H1 (cell line): ENCODE data around the gene PRRX1. TPM values are rescaled to one million over a fixed set of nuclear protein-coding genes. Genes with fewer than 3 reads are reported as not detected.

Experiments used
- CTCF ChIA-PET: fragments of 300-600 bp; sonication (Branson Sonifier 250); formaldehyde crosslinking; loops from one replicate; lab custom pipeline; 2021; ENCODE audit not compliant: partially characterized antibody; lab: Charles Lee
- POLR2A ChIA-PET: fragments of 300-600 bp; sonication (Branson Sonifier 250); formaldehyde crosslinking; loops from one replicate; lab custom pipeline; 2021; ENCODE audit warnings: inconsistent platforms; ENCODE audit not compliant: partially characterized antibody; lab: Charles Lee
- DNase-seq, 2 experiments: peaks; one replicate each; pipeline versions ENCODE4 v3.0.0 to v3.0.0-alpha.2; 2010 to 2022; ENCODE audit warnings: low spot score in 2 of 2, low read depth in 1 of 2, mixed read lengths in 1 of 2
- FAIRE-seq: peaks from 2 replicates; lab custom pipeline; 2011; peaks lifted over from hg19 to GRCh38; lab: Jason Lieb, UNC
- H2AFZ ChIP-seq: 2 replicates; pipeline ENCODE4 v1.8.1; 2012; ENCODE audit warnings: low read length, inconsistent platforms
- H2AK5ac ChIP-seq: 2 replicates; pipeline ENCODE4 v1.6.1; 2013; ENCODE audit warnings: low read depth, low read length
- H2BK120ac ChIP-seq: replicated peaks from 2 replicates; pipeline ENCODE3; 2013; ENCODE audit warnings: low read depth, low read length, inconsistent platforms
- H2BK12ac ChIP-seq: 2 replicates; pipeline ENCODE4 v1.6.1; 2013; ENCODE audit warnings: low read depth, low read length
- H2BK15ac ChIP-seq: 2 replicates; pipeline ENCODE4 v1.6.1; 2013; ENCODE audit warnings: low read length
- H2BK20ac ChIP-seq: 2 replicates; pipeline ENCODE4 v1.6.1; 2013; ENCODE audit warnings: low read length
- H2BK5ac ChIP-seq: 2 replicates; pipeline ENCODE4 v1.6.1; 2013; ENCODE audit warnings: low read depth, low read length
- H3K14ac ChIP-seq: 2 replicates; pipeline ENCODE4 v1.6.1; 2013; ENCODE audit warnings: inconsistent platforms; ENCODE audit not compliant: insufficient read length
- H3K18ac ChIP-seq: 2 replicates; pipeline ENCODE4 v1.6.1; 2013; ENCODE audit warnings: low read length; ENCODE audit errors: extremely low read depth
- H3K23ac ChIP-seq: 2 replicates; pipeline ENCODE4 v1.6.1; 2013; ENCODE audit warnings: inconsistent platforms; ENCODE audit not compliant: insufficient read length
- H3K23me2 ChIP-seq: 2 replicates; pipeline ENCODE4 v1.6.1; 2013; ENCODE audit warnings: low read depth, low read length
- H3K27ac ChIP-seq: 2 replicates; pipeline ENCODE4 v1.6.1; 2011; ENCODE audit warnings: low read depth, low read length, inconsistent platforms
- H3K27me3 ChIP-seq, 4 experiments: replicated peaks in 1 of 4; 1 replicate in 1 of 4; 2 replicates in 3 of 4; pipeline versions ENCODE4 v1.6.1 to v1.8.1; 2011 to 2013; ENCODE audit warnings: low read length in 3 of 4, mild to moderate bottlenecking in 3 of 4, inconsistent platforms in 2 of 4, mixed read lengths in 2 of 4, moderate library complexity in 1 of 4; ENCODE audit not compliant: control insufficient read depth in 3 of 4, insufficient read depth in 3 of 4; ENCODE audit errors: extremely low read depth in 1 of 4
- H3K36me3 ChIP-seq, 4 experiments: 2 replicates each; pipeline versions ENCODE4 v1.6.1 to v1.8.1; 2011 to 2013; ENCODE audit warnings: mild to moderate bottlenecking in 4 of 4, low read length in 3 of 4, moderate library complexity in 2 of 4, control low read depth in 1 of 4, inconsistent platforms in 1 of 4; ENCODE audit not compliant: insufficient read depth in 4 of 4, control insufficient read depth in 2 of 4
- H3K4ac ChIP-seq: replicated peaks from 2 replicates; pipeline ENCODE3; 2013; ENCODE audit warnings: low read length, low read depth, mixed read lengths, inconsistent platforms; ENCODE audit not compliant: insufficient read length
- H3K4me1 ChIP-seq, 4 experiments: replicated peaks in 1 of 4; 1 replicate in 1 of 4; 2 replicates in 3 of 4; pipeline versions ENCODE4 v1.6.1 to v1.8.1; 2011 to 2013; ENCODE audit warnings: low read length in 3 of 4, inconsistent platforms in 2 of 4, mixed read lengths in 1 of 4; ENCODE audit not compliant: insufficient read depth in 4 of 4, control insufficient read depth in 3 of 4
- H3K4me2 ChIP-seq, 2 experiments: 2 replicates each; pipeline versions ENCODE4 v1.6.1 to v1.8.1; 2011 to 2013; ENCODE audit warnings: low read depth in 2 of 2, low read length in 2 of 2, control low read depth in 1 of 2, inconsistent platforms in 1 of 2, mild to moderate bottlenecking in 1 of 2; ENCODE audit not compliant: insufficient read depth in 1 of 2
- H3K4me3 ChIP-seq, 4 experiments: fragments of 200-600, 300-600 bp in 1 of 4; sonication (generic), shearing (Covaris generic), sonication (Bioruptor Twin) in 1 of 4; 2 replicates each; pipeline versions ENCODE4 v1.5.1 to v1.8.1; 2011 to 2016; ENCODE audit warnings: low read length in 4 of 4, low read depth in 3 of 4, control low read depth in 2 of 4, inconsistent platforms in 2 of 4, mild to moderate bottlenecking in 2 of 4, mixed read lengths in 1 of 4, moderate library complexity in 1 of 4; ENCODE audit not compliant: insufficient read depth in 2 of 4; ENCODE audit errors: extremely low read depth in 1 of 4
- H3K56ac ChIP-seq: replicated peaks from 2 replicates; pipeline ENCODE3; 2013; ENCODE audit warnings: low read depth, mild to moderate bottlenecking, mixed read lengths, low read length, inconsistent platforms; ENCODE audit not compliant: insufficient read length
- H3K79me1 ChIP-seq: 2 replicates; pipeline ENCODE4 v1.6.1; 2013; ENCODE audit warnings: low read depth, low read length, control low read depth
- H3K79me2 ChIP-seq, 2 experiments: 2 replicates each; pipeline versions ENCODE4 v1.6.1 to v1.8.1; 2012 to 2013; ENCODE audit warnings: low read length in 2 of 2, mild to moderate bottlenecking in 2 of 2, inconsistent platforms in 1 of 2; ENCODE audit not compliant: insufficient read depth in 2 of 2, control insufficient read depth in 1 of 2
- H3K9ac ChIP-seq, 4 experiments: replicated peaks in 1 of 4; 1 replicate in 1 of 4; 2 replicates in 3 of 4; pipeline versions ENCODE4 v1.6.1 to v1.8.1; 2011 to 2013; ENCODE audit warnings: low read depth in 3 of 4, low read length in 3 of 4, control low read depth in 2 of 4, mild to moderate bottlenecking in 2 of 4, moderate library complexity in 2 of 4, inconsistent platforms in 1 of 4; ENCODE audit errors: extremely low read depth in 1 of 4
- H3K9me3 ChIP-seq, 2 experiments: 2 replicates each; pipeline versions ENCODE4 v1.6.1 to v1.8.1; 2012 to 2013; ENCODE audit warnings: mild to moderate bottlenecking in 2 of 2, moderate library complexity in 2 of 2, control low read depth in 1 of 2, inconsistent platforms in 1 of 2, low read depth in 1 of 2, low read length in 1 of 2, mixed read lengths in 1 of 2; ENCODE audit not compliant: insufficient read depth in 2 of 2
- H4K20me1 ChIP-seq, 2 experiments: replicated peaks in 1 of 2; 2 replicates each; pipeline versions ENCODE3 to v1.8.1; 2011 to 2013; ENCODE audit warnings: inconsistent platforms in 2 of 2, low read length in 2 of 2, mild to moderate bottlenecking in 1 of 2; ENCODE audit not compliant: insufficient read depth in 2 of 2, control insufficient read depth in 1 of 2
- H4K5ac ChIP-seq: 2 replicates; pipeline ENCODE4 v1.6.1; 2013; ENCODE audit warnings: low read length, low read depth, mixed read lengths, inconsistent platforms; ENCODE audit not compliant: insufficient read length
- H4K8ac ChIP-seq: 2 replicates; pipeline ENCODE4 v1.8.0; 2013; ENCODE audit warnings: mild to moderate bottlenecking, moderate library complexity, low read length, inconsistent platforms; ENCODE audit not compliant: insufficient read depth; ENCODE audit errors: extremely low read depth
- H4K91ac ChIP-seq: replicated peaks from 2 replicates; pipeline ENCODE3; 2013; ENCODE audit warnings: low read length, mixed read lengths, inconsistent platforms; ENCODE audit not compliant: insufficient read length
- KDM1A ChIP-seq: fragments of 200-600, 300-600 bp; sonication (generic); IDR thresholded peaks from 2 replicates; pipeline ENCODE4 v1.7.1; 2016; ENCODE audit warnings: mild to moderate bottlenecking, low read length, borderline replicate concordance
- WGBS, 2 experiments: shearing (Covaris generic) in 1 of 2; methylation state at CpG; one replicate each; pipeline versions ENCODE4 v1.1.6 to v1.1.7; 2013 to 2015; ENCODE audit warnings: low lambda C conversion rate in 2 of 2, mixed read lengths in 2 of 2, inconsistent platforms in 1 of 2, low coverage in 1 of 2, missing lambda C conversion rate in 1 of 2; ENCODE audit not compliant: insufficient replicate concordance in 2 of 2, insufficient coverage in 1 of 2, insufficient read length in 1 of 2; ENCODE audit errors: extremely low coverage in 1 of 2, missing lambda C conversion rate in 1 of 2; 5-methylcytosine and 5-hydroxymethylcytosine counted together
- polyA plus RNA-seq, 7 experiments: library from polyadenylated mRNA; depleted of rRNA in 3 of 7; stranded (reverse) in 5 of 7; unstranded in 2 of 7; fragments of >200 nt in 5 of 7; fragments of 200-250 nt in 2 of 7; gene quantifications; 1 replicate in 5 of 7; 2 replicates in 1 of 7; 4 replicates in 1 of 7; pipeline versions ENCODE4 v1.2.1 to v1.2.3, GENCODE V29; 2011 to 2013; ENCODE audit warnings: missing spikeins in 2 of 7, mixed read lengths in 2 of 7
- total RNA-seq: library from RNA; stranded (reverse); fragmentation: NEBNext Ultra II Directional; extraction: Animal tissue kit (Norgen Biotek cat#: 25700); gene quantifications from 2 replicates; pipeline ENCODE4 v1.2.1, GENCODE V29; 2021

Gene PRRX1
- total and polyA plus RNA-seq, 2 of the 8 experiments (the other 6 are each of a cell fraction or from before 2014, with no cell fraction given): not detected

GRCh38 chr1:170768929-170769328 is 105.0 kb downstream of the PRRX1 start:
- no peak overlapping the region for H3K27ac ChIP-seq
- no peaks in the 10 kb centered on the region for H3K9me3 ChIP-seq
- H3K79me1 ChIP-seq: no peaks in the 10 kb centered on the region
- H2AFZ ChIP-seq: no peak overlapping the region
- no peak for DNase-seq
- H2BK120ac ChIP-seq: no peak overlapping the region
- FAIRE-seq: no peak
- no peak overlapping the region for H3K9ac ChIP-seq
- H4K20me1 ChIP-seq: no peaks in the 10 kb centered on the region
- no peaks in the 10 kb centered on the region for H3K79me2 ChIP-seq
- no peak overlapping the region for H3K4me2 ChIP-seq
- no peaks in the 10 kb centered on the region for H3K23me2 ChIP-seq
- no peak overlapping the region for H3K14ac ChIP-seq
- H4K8ac ChIP-seq: no peak overlapping the region
- H3K4me3 ChIP-seq: no peak overlapping the region
- no peak overlapping the region for H2AK5ac ChIP-seq
- POLR2A ChIA-PET: no interaction called here
- no peak overlapping the region for H4K91ac ChIP-seq
- CTCF ChIA-PET: interaction anchor here (1.1 to 1.2 kb wide), 2 partner anchors 36 to 159 kb away, joined by 3 read pairs; no protein-coding TSS in a partner anchor
- no peak for TF ChIP-seq KDM1A
- no peaks in the 10 kb centered on the region for H3K4me1 ChIP-seq
- 90% methylated on average over 1 of the region's 1 CpG; no CpG with 5 or more reads in 1 of the 2 experiments for WGBS, 2 experiments
- no peak overlapping the region for H2BK15ac ChIP-seq
- H3K4ac ChIP-seq: no peak overlapping the region
- no peak overlapping the region for H3K56ac ChIP-seq
- H2BK5ac ChIP-seq: no peak overlapping the region
- H3K23ac ChIP-seq: no peak overlapping the region
- no peaks in the 10 kb centered on the region for H3K27me3 ChIP-seq
- no peak overlapping the region for H2BK20ac ChIP-seq
- H3K36me3 ChIP-seq: no peaks in the 10 kb centered on the region
- no peak overlapping the region for H3K18ac ChIP-seq
- H4K5ac ChIP-seq: no peak overlapping the region
- no peak overlapping the region for H2BK12ac ChIP-seq
